ENCODE measurements around the gene ELF4.

The ELF4 gene

GRCh38 chrX:130047416-130047815 is 62.9 kb downstream of the ELF4 start:
- Histone ChIP-seq H3K36me3 (replicated peaks; ENCODE audit: low read depth, low read length) (peaks cover 29% of the 10 kb centered on the region), H3K4me2 (ENCODE audit: low read length) (no peak overlapping the region), H3K27me3 (ENCODE audit: low read depth, low read length) (no peaks in the 10 kb centered on the region), H3K4me3 (ENCODE audit: low read length) (no peak overlapping the region), H3K9me3 (ENCODE audit: insufficient read depth, low read length) (no peaks in the 10 kb centered on the region), H2AFZ (ENCODE audit: low read depth, low read length) (no peak overlapping the region), H3K4me1 (ENCODE audit: low read length) (no peaks in the 10 kb centered on the region), H3K27ac (ENCODE audit: low read length) (no peak overlapping the region), H4K20me1 (ENCODE audit: insufficient read depth, low read length) (no peaks in the 10 kb centered on the region), H3K9ac (ENCODE audit: low read length) (no peak overlapping the region), H3K79me2 (ENCODE audit: low read length) (no peaks in the 10 kb centered on the region)
- TF ChIP-seq CTCF (IDR thresholded peaks at IDR 0.05; ENCODE audit: low read depth, low read length): no peak
- no peak for TF ChIP-seq EZH2phosphoT487 (IDR thresholded peaks at IDR 0.05; ENCODE audit: low read depth)

GRCh38 chrX:130039847-130040246 is 70.5 kb downstream of the ELF4 start:
- Histone ChIP-seq H2AFZ (ENCODE audit: low read depth, low read length) (no peak overlapping the region), H3K79me2 (ENCODE audit: low read length) (no peaks in the 10 kb centered on the region), H3K4me2 (ENCODE audit: low read length) (no peak overlapping the region), H3K4me1 (ENCODE audit: low read length) (no peaks in the 10 kb centered on the region), H3K9ac (ENCODE audit: low read length) (no peak overlapping the region), H3K27me3 (ENCODE audit: low read depth, low read length) (no peaks in the 10 kb centered on the region), H3K9me3 (ENCODE audit: insufficient read depth, low read length) (no peaks in the 10 kb centered on the region), H3K36me3 (replicated peaks; ENCODE audit: low read depth, low read length) (peaks cover 8% of the 10 kb centered on the region), H3K27ac (ENCODE audit: low read length) (no peak overlapping the region), H4K20me1 (ENCODE audit: insufficient read depth, low read length) (no peaks in the 10 kb centered on the region), H3K4me3 (ENCODE audit: low read length) (no peak overlapping the region)
- TF ChIP-seq EZH2phosphoT487 (IDR thresholded peaks at IDR 0.05; ENCODE audit: low read depth) (no peak), CTCF (IDR thresholded peaks at IDR 0.05; ENCODE audit: low read depth, low read length) (no peak)

- Histone ChIP-seq H3K27me3 (ENCODE audit: low read depth, low read length) (no peaks in the 10 kb centered on the region), H3K4me2 (ENCODE audit: low read length) (no peak overlapping the region), H3K9me3 (ENCODE audit: insufficient read depth, low read length) (no peaks in the 10 kb centered on the region), H3K36me3 (replicated peaks; ENCODE audit: low read depth, low read length) (peaks cover 7% of the 10 kb centered on the region), H2AFZ (ENCODE audit: low read depth, low read length) (no peak overlapping the region), H3K4me3 (ENCODE audit: low read length) (no peak overlapping the region), H3K79me2 (ENCODE audit: low read length) (no peaks in the 10 kb centered on the region), H3K27ac (ENCODE audit: low read length) (no peak overlapping the region), H3K9ac (ENCODE audit: low read length) (no peak overlapping the region), H3K4me1 (ENCODE audit: low read length) (no peaks in the 10 kb centered on the region), H4K20me1 (ENCODE audit: insufficient read depth, low read length) (no peaks in the 10 kb centered on the region)
- TF ChIP-seq CTCF (IDR thresholded peaks at IDR 0.05; ENCODE audit: low read depth, low read length): no peak
- no peak for TF ChIP-seq EZH2phosphoT487 (IDR thresholded peaks at IDR 0.05; ENCODE audit: low read depth)
These were observed 76.1 kb downstream of the ELF4 start for GRCh38 chrX:130034178-130034577.

- Histone ChIP-seq H3K4me3 (ENCODE audit: low read length) (no peak overlapping the region), H3K27me3 (ENCODE audit: low read depth, low read length) (no peaks in the 10 kb centered on the region), H2AFZ (ENCODE audit: low read depth, low read length) (no peak overlapping the region), H3K79me2 (ENCODE audit: low read length) (no peaks in the 10 kb centered on the region), H3K4me2 (ENCODE audit: low read length) (no peak overlapping the region), H3K27ac (ENCODE audit: low read length) (no peak overlapping the region), H3K9ac (ENCODE audit: low read length) (no peak overlapping the region), H4K20me1 (ENCODE audit: insufficient read depth, low read length) (no peaks in the 10 kb centered on the region), H3K4me1 (ENCODE audit: low read length) (no peaks in the 10 kb centered on the region), H3K9me3 (ENCODE audit: insufficient read depth, low read length) (no peaks in the 10 kb centered on the region), H3K36me3 (replicated peaks; ENCODE audit: low read depth, low read length) (peaks cover 7% of the 10 kb centered on the region)
- TF ChIP-seq CTCF (IDR thresholded peaks at IDR 0.05; ENCODE audit: low read depth, low read length) (no peak), EZH2phosphoT487 (IDR thresholded peaks at IDR 0.05; ENCODE audit: low read depth) (no peak)
These were observed 77.7 kb downstream of the ELF4 start for GRCh38 chrX:130032552-130032951.

Measured in OCI-LY3 (cell line).